HG03066 (cell line): ENCODE measurements around the gene HBS1L.

Experiments used
- ATAC-seq: cut with Tn5 transposase; IDR thresholded peaks from one replicate; pipeline ENCODE4 v1.9.1; 2021; ENCODE audit warnings: low read depth; ENCODE audit not compliant: unreplicated experiment

Gene HBS1L

GRCh38 chr6:135054569-135055498 is at the start of gene HBS1L:
HBS1L (minus strand) TSS chr6:135054822; CDS start chr6:135054691, 131 bp downstream.
- ATAC-seq, result peak; percentile 96

GRCh38 chr6:135104199-135104598 is 49.6 kb upstream of the HBS1L start:
- no peak for ATAC-seq

- ATAC-seq, result no peak
Measured at GRCh38 chr6:135102191-135102590, 47.6 kb upstream of the HBS1L start.

- ATAC-seq, result no peak
Measured at GRCh38 chr6:135097172-135097571, 42.5 kb upstream of the HBS1L start.

- no peak for ATAC-seq
Measured at GRCh38 chr6:135096403-135097130, 41.9 kb upstream of the HBS1L start.

- ATAC-seq, result no peak
Measured at GRCh38 chr6:135095716-135096115, 41.1 kb upstream of the HBS1L start.

GRCh38 chr6:135094403-135094821 is 39.8 kb upstream of the HBS1L start:
- ATAC-seq, result peak; percentile 52

- ATAC-seq, result no peak
Measured at GRCh38 chr6:135093578-135093977, 39.0 kb upstream of the HBS1L start.

- no peak for ATAC-seq
Measured at GRCh38 chr6:135092724-135093123, 38.1 kb upstream of the HBS1L start.

- ATAC-seq, result no peak
Measured at GRCh38 chr6:135090819-135091218, 36.2 kb upstream of the HBS1L start.

GRCh38 chr6:135089901-135090300 is 35.3 kb upstream of the HBS1L start:
- no peak for ATAC-seq

GRCh38 chr6:135088818-135089809 is 34.5 kb upstream of the HBS1L start:
- peak; percentile 76 for ATAC-seq

GRCh38 chr6:135088281-135088680 is 33.7 kb upstream of the HBS1L start:
- peak; percentile 1 for ATAC-seq

GRCh38 chr6:135087803-135088202 is 33.2 kb upstream of the HBS1L start:
- ATAC-seq, result peak; percentile 29

GRCh38 chr6:135087403-135087802 is 32.8 kb upstream of the HBS1L start:
- ATAC-seq, result peak; percentile 18

- no peak for ATAC-seq
Measured at GRCh38 chr6:135086414-135086764, 31.8 kb upstream of the HBS1L start.

GRCh38 chr6:135085700-135086413 is 31.2 kb upstream of the HBS1L start:
- ATAC-seq, result no peak

GRCh38 chr6:135084916-135085269 is 30.3 kb upstream of the HBS1L start:
- ATAC-seq, result no peak

- ATAC-seq, result no peak
Measured at GRCh38 chr6:135084001-135084915, 29.6 kb upstream of the HBS1L start.
